HEK293 (cell line): Measurements from ENCODE around the gene KREMEN2.

Experiments used
- CTCF ChIP-seq: fragments of 450-650 bp; formaldehyde crosslinking; IDR thresholded peaks from 2 replicates; pipeline ENCODE4 v1.5.1; 2016; ENCODE audit warnings: missing biosample characterization, missing genetic modification characterization
- KLF17 ChIP-seq: fragments of 450-650 bp; formaldehyde crosslinking; IDR thresholded peaks from 2 replicates; pipeline ENCODE4 v1.5.1; 2016; ENCODE audit warnings: missing biosample characterization, missing genetic modification characterization
- KLF9 ChIP-seq: fragments of 450-650 bp; formaldehyde crosslinking; IDR thresholded peaks from 2 replicates; pipeline ENCODE4 v1.5.1; 2016; ENCODE audit warnings: missing biosample characterization, missing genetic modification characterization, low read depth
- ZBTB7A ChIP-seq: fragments of 450-650 bp; formaldehyde crosslinking; IDR thresholded peaks from 2 replicates; pipeline ENCODE4 v1.5.1; 2016; ENCODE audit warnings: low read depth, missing biosample characterization, missing genetic modification characterization
- ZNF391 ChIP-seq: fragments of 450-650 bp; formaldehyde crosslinking; IDR thresholded peaks from 2 replicates; pipeline ENCODE4 v1.5.1; 2016; ENCODE audit warnings: low read depth, missing biosample characterization, missing genetic modification characterization, borderline replicate concordance
- ZXDB ChIP-seq: fragments of 450-650 bp; formaldehyde crosslinking; IDR thresholded peaks from 2 replicates; pipeline ENCODE4 v1.5.1; 2016; ENCODE audit warnings: missing biosample characterization, missing genetic modification characterization
- TF ChIP-seq, protein P1 (sequence below): fragments of 450-650 bp; formaldehyde crosslinking; IDR thresholded peaks from 2 replicates; pipeline ENCODE4 v1.5.1; 2016; ENCODE audit warnings: missing biosample characterization, missing genetic modification characterization
- TF ChIP-seq, protein P2 (sequence below): fragments of 450-650 bp; formaldehyde crosslinking; IDR thresholded peaks from 2 replicates; pipeline ENCODE4 v1.5.1; 2016; ENCODE audit warnings: missing biosample characterization, missing genetic modification characterization

GRCh38 chr16:2915196-2915929 lies 48.7 kb upstream of the KREMEN2 start:
- no peak for TF ChIP-seq CTCF (tag by site-specific recombination)
- TF ChIP-seq, protein P1, sequence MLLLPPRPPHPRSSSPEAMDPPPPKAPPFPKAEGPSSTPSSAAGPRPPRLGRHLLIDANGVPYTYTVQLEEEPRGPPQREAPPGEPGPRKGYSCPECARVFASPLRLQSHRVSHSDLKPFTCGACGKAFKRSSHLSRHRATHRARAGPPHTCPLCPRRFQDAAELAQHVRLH (tag by site-specific recombination) = no peak
- no peak for TF ChIP-seq KLF9 (tag by site-specific recombination)
- no peak for TF ChIP-seq ZNF391
- no peak for TF ChIP-seq ZBTB7A (tag by site-specific recombination)
- TF ChIP-seq, protein P2, sequence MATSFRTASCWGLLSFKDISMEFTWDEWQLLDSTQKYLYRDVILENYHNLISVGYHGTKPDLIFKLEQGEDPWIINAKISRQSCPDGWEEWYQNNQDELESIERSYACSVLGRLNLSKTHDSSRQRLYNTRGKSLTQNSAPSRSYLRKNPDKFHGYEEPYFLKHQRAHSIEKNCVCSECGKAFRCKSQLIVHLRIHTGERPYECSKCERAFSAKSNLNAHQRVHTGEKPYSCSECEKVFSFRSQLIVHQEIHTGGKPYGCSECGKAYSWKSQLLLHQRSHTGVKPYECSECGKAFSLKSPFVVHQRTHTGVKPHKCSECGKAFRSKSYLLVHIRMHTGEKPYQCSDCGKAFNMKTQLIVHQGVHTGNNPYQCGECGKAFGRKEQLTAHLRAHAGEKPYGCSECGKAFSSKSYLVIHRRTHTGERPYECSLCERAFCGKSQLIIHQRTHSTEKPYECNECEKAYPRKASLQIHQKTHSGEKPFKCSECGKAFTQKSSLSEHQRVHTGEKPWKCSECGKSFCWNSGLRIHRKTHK (tag by site-specific recombination) = no peak
- TF ChIP-seq ZXDB (tag by site-specific recombination) = no peak
- peak; percentile 43; the same call in 1 of the 2 replicates for TF ChIP-seq KLF17
